HEK293 (cell line): ENCODE results near the gene OLFM2.

Experiments
- CTCF ChIP-seq: fragments of 450-650 bp; formaldehyde crosslinking; IDR thresholded peaks from 2 replicates; pipeline ENCODE4 v1.5.1; 2016; ENCODE audit warnings: missing biosample characterization, missing genetic modification characterization
- PRDM1 ChIP-seq: fragments of 450-650 bp; formaldehyde crosslinking; IDR thresholded peaks from 2 replicates; pipeline ENCODE4; 2016; ENCODE audit warnings: missing biosample characterization, missing genetic modification characterization
- REST ChIP-seq: fragments of 450-650 bp; formaldehyde crosslinking; IDR thresholded peaks from 2 replicates; pipeline ENCODE4 v1.5.1; 2016; ENCODE audit warnings: missing biosample characterization, missing genetic modification characterization
- ZBTB7A ChIP-seq: fragments of 450-650 bp; formaldehyde crosslinking; IDR thresholded peaks from 2 replicates; pipeline ENCODE4 v1.5.1; 2016; ENCODE audit warnings: low read depth, missing biosample characterization, missing genetic modification characterization
- ZFP3 ChIP-seq: fragments of 450-650 bp; formaldehyde crosslinking; IDR thresholded peaks from 2 replicates; pipeline ENCODE4 v1.5.1; 2016; ENCODE audit warnings: low read depth, missing biosample characterization, missing genetic modification characterization
- ZNF211 ChIP-seq: fragments of 450-650 bp; formaldehyde crosslinking; IDR thresholded peaks from 2 replicates; pipeline ENCODE4 v1.5.1; 2016; ENCODE audit warnings: low read depth, missing biosample characterization, missing genetic modification characterization
- ZNF433 ChIP-seq: fragments of 450-650 bp; formaldehyde crosslinking; IDR thresholded peaks from 2 replicates; pipeline ENCODE4 v1.5.1; 2016; ENCODE audit warnings: missing biosample characterization, missing genetic modification characterization, low read depth
- ZSCAN16 ChIP-seq: fragments of 450-650 bp; formaldehyde crosslinking; IDR thresholded peaks from 2 replicates; pipeline ENCODE4 v1.5.1; 2016; ENCODE audit warnings: missing biosample characterization, missing genetic modification characterization

GRCh38 chr19:9858766-9859165 lies 77.5 kb downstream of the OLFM2 start:
- no peak for TF ChIP-seq CTCF (tag by site-specific recombination)
- TF ChIP-seq ZNF211 (tag by site-specific recombination), result no peak
- TF ChIP-seq REST (tag by site-specific recombination), result no peak
- TF ChIP-seq ZBTB7A (tag by site-specific recombination), result no peak
- TF ChIP-seq ZNF433 (tag by site-specific recombination), result no peak
- TF ChIP-seq ZFP3 (tag by site-specific recombination), result no peak
- TF ChIP-seq PRDM1, result no peak
- TF ChIP-seq ZSCAN16 (tag by site-specific recombination), result no peak
